Transverse colon (tissue), 4 donors: ENCODE measurements around the gene ZNF784. TPM values are rescaled to one million over a fixed set of nuclear protein-coding genes. Genes with fewer than 3 reads are reported as not detected.

Source experiments
- DNase-seq: peaks from one replicate; pipeline ENCODE4 v3.0.0-alpha.2; 2019
- H3K27ac ChIP-seq, 4 donors: fragments of 200-600 bp; sonication (generic); 2 replicates each; pipeline ENCODE4 v1.5.1; 2016 to 2018; ENCODE audit warnings: inconsistent platforms in 4 of 4
- H3K27me3 ChIP-seq: fragments of 200-600 bp; sonication (generic); 2 replicates; pipeline ENCODE4 v1.5.1; 2017; ENCODE audit warnings: inconsistent platforms
- H3K36me3 ChIP-seq, 4 donors: fragments of 200-600 bp; sonication (generic); 2 replicates each; pipeline ENCODE4 v1.5.1; 2017 to 2019; ENCODE audit warnings: inconsistent platforms in 4 of 4
- H3K4me1 ChIP-seq, 4 donors: fragments of 200-600 bp; sonication (generic); 2 replicates each; pipeline ENCODE4 v1.5.1; 2017 to 2020; ENCODE audit warnings: inconsistent platforms in 4 of 4
- H3K4me3 ChIP-seq, 4 donors: fragments of 200-600 bp; sonication (generic); 1 replicate in 1 of 4; 2 replicates in 3 of 4; pipeline versions ENCODE4 v1.5.1 to v1.6.1; 2017 to 2019; ENCODE audit warnings: inconsistent platforms in 4 of 4
- H3K9me3 ChIP-seq, 2 donors: fragments of 200-600 bp; sonication (generic); 2 replicates each; pipeline ENCODE4 v1.5.1; 2017 to 2019; ENCODE audit warnings: inconsistent platforms in 2 of 2
- CTCF ChIP-seq, 5 experiments: fragments of 200-600 bp in 3 of 5; fragments of 450-650 bp in 2 of 5; sonication (generic) in 3 of 5; IDR thresholded peaks; 1 replicate in 2 of 5; 2 replicates in 3 of 5; pipeline ENCODE4 v1.5.1; 2016 to 2017; ENCODE audit warnings: antibody characterized with exemption in 5 of 5, inconsistent platforms in 3 of 5, mild to moderate bottlenecking in 2 of 5, moderate library complexity in 1 of 5
- EP300 ChIP-seq: sonication (generic); formaldehyde crosslinking; IDR thresholded peaks from one replicate; pipeline ENCODE4 v1.6.1; 2017; ENCODE audit warnings: antibody characterized with exemption, low read depth
- POLR2A ChIP-seq: fragments of 450-650 bp; IDR thresholded peaks from one replicate; pipeline ENCODE4 v1.6.1; 2016; ENCODE audit warnings: antibody characterized with exemption, mild to moderate bottlenecking, moderate library complexity
- POLR2AphosphoS5 ChIP-seq, 3 donors: sonication (generic); formaldehyde crosslinking; IDR thresholded peaks; one replicate each; pipeline ENCODE4 v1.6.1; 2016; ENCODE audit warnings: antibody characterized with exemption in 3 of 3
- WGBS, 2 donors: methylation state at CpG; one replicate each; pipeline ENCODE4 v1.1.5; 2018; ENCODE audit warnings: low coverage in 1 of 2; 5-methylcytosine and 5-hydroxymethylcytosine counted together
- in situ Hi-C, 4 donors: fragments of 200-750 bp; cut with MboI; loops; one replicate each; pipeline versions ENCODE4 v1.15.0 to v1.15.1; 2017; ENCODE audit warnings: low sequenced_read_pairs in 3 of 4, low pct_ligation_motif_present in 1 of 4, low pct_unique_long_range_greater_than_20kb in 1 of 4
- intact Hi-C: fragments of 100-400 bp; cut with DNase I; formaldehyde crosslinking; loops from one replicate; pipeline ENCODE4 v1.15.1; 2023; ENCODE audit warnings: low total_unique reads
- total RNA-seq, 4 donors: library from RNA; depleted of rRNA; stranded (reverse); fragments of >200 nt; gene quantifications; one replicate each; pipeline ENCODE4 v1.1.0, GENCODE V29; 2016

Gene ZNF784
- total RNA-seq, 4 donors from 2014 or later: 11.1 to 27.7 (median 14.5) TPM

- TF ChIP-seq POLR2A (no peak), POLR2AphosphoS5 (IDR thresholded peaks at IDR 0.05) (no peak), CTCF (IDR thresholded peaks at IDR 0.05) (no peak), EP300 (no peak)
- WGBS, 2 donors: 71 to 82% methylated on average over 3 to 7 of the region's 7 CpGs
- no peak overlapping the region for H3K4me3 ChIP-seq
- peaks cover 0 to 22% (median 10%) of the 10 kb centered on the region in 4 donors for H3K36me3 ChIP-seq
- H3K27me3 ChIP-seq: no peaks in the 10 kb centered on the region
- H3K9me3 ChIP-seq: no peaks in the 10 kb centered on the region
- intact Hi-C loops (loop anchor here (10.0 kb wide), 1 partner anchor 104 kb away; no protein-coding TSS in a partner anchor), in situ Hi-C loops (no loop called here)
- peaks cover 0 to 2% (median 0%) of the 10 kb centered on the region in 4 donors for H3K4me1 ChIP-seq
- H3K27ac ChIP-seq: no peak overlapping the region
- no peak for DNase-seq
Measured at GRCh38 chr19:55618426-55618825, 5.9 kb downstream of the ZNF784 start.

GRCh38 chr19:55617426-55617825 is 6.9 kb downstream of the ZNF784 start:
- H3K9me3 ChIP-seq: no peaks in the 10 kb centered on the region
- DNase-seq: no peak
- intact Hi-C loops: loop anchor here (10.0 kb wide), 1 partner anchor 103 kb away; no protein-coding TSS in a partner anchor
- peaks cover 0 to 22% (median 10%) of the 10 kb centered on the region in 4 donors for H3K36me3 ChIP-seq
- no peaks in the 10 kb centered on the region for H3K4me1 ChIP-seq
- H3K27ac ChIP-seq: no peak overlapping the region
- TF ChIP-seq CTCF (IDR thresholded peaks at IDR 0.05) (no peak), EP300 (no peak), POLR2AphosphoS5 (IDR thresholded peaks at IDR 0.05) (no peak), POLR2A (no peak)
- no peaks in the 10 kb centered on the region for H3K27me3 ChIP-seq
- in situ Hi-C loops: no loop called here
- H3K4me3 ChIP-seq: no peak overlapping the region
- WGBS, 2 donors: 88 to 100% methylated on average over 2 to 8 of the region's 8 CpGs

- Histone ChIP-seq H3K9me3 (no peaks in the 10 kb centered on the region), H3K4me3 (no peak overlapping the region), H3K27ac (no peak overlapping the region), H3K4me1 (peaks cover 0 to 2% (median 0%) of the 10 kb centered on the region in 4 donors), H3K36me3 (peaks cover 0 to 18% (median 8%) of the 10 kb centered on the region in 4 donors), H3K27me3 (no peaks in the 10 kb centered on the region)
- intact Hi-C loops (loop anchor here (10.0 kb wide), 1 partner anchor 102 kb away; no protein-coding TSS in a partner anchor), in situ Hi-C loops (no loop called here)
- TF ChIP-seq CTCF (IDR thresholded peaks at IDR 0.05): no peak
- TF ChIP-seq POLR2AphosphoS5 (IDR thresholded peaks at IDR 0.05): no peak
- TF ChIP-seq EP300: no peak
- TF ChIP-seq POLR2A: no peak
- 93 to 97% methylated on average over 9 to 31 of the region's 38 CpGs for WGBS, 2 donors
- DNase-seq: no peak
Measured at GRCh38 chr19:55616395-55616875, 7.9 kb downstream of the ZNF784 start.

- Histone ChIP-seq H3K27me3 (no peaks in the 10 kb centered on the region), H3K27ac (no peak overlapping the region), H3K36me3 (peaks cover 0 to 18% (median 8%) of the 10 kb centered on the region in 4 donors), H3K4me1 (peaks cover 0 to 6% (median 0%) of the 10 kb centered on the region in 4 donors), H3K4me3 (no peak overlapping the region), H3K9me3 (no peaks in the 10 kb centered on the region)
- in situ Hi-C loops: no loop called here
- intact Hi-C loops: loop anchor here (10.0 kb wide), 1 partner anchor 101 kb away; no protein-coding TSS in a partner anchor
- no peak for TF ChIP-seq CTCF (IDR thresholded peaks at IDR 0.05)
- TF ChIP-seq EP300: no peak
- no peak for TF ChIP-seq POLR2A
- no peak for TF ChIP-seq POLR2AphosphoS5 (IDR thresholded peaks at IDR 0.05)
- no peak for DNase-seq
- WGBS, 2 donors: 98 to 100% methylated on average over 5 to 71 of the region's 88 CpGs
Measured at GRCh38 chr19:55615543-55616394, 8.6 kb downstream of the ZNF784 start.
